ENCODE results near the gene ADCY1. TPM values are rescaled to one million over a fixed set of nuclear protein-coding genes. Genes with fewer than 3 reads are reported as not detected.

Gene ADCY1
- total RNA-seq, 1 experiment from 2014 or later: not detected

DNA sequence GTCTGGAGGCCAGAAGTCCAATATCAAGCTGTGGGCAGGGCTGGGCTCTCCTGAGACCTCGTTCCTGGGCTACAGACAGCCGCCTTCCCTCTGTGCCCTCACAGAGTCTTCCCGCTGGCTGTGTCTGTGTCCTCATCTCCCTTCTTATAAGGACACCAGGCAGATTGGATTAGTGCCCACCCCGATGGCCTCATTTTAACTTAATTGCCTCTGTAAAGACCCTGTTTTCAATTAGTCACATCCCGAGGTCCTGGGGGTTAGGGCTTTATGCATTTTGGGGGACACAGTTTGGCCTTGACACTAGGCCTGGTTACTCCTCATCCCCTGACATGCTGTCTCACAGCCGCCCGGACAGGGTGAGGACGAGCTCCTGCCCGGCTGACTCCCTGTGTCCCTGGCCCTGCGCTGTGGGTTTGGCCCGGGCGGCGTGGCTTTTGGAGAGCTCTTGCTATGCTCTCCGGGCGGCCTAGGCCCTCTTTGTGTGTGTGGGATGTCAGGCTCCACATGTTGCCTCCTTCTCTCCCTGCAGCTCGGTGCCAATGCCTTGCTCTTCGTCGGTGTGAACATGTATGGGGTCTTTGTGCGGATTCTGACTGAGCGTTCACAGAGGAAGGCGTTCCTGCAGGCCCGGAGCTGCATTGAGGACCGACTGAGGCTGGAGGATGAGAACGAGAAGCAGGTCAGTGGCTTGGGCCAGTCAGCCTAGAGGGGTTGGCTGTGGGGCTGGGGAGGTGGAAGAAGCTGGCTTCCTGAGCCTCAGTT lies 18.2 kb downstream of the ADCY1 start:
- no TSS peak for BruUV-seq (replicated peaks)
- Histone ChIP-seq H3F3A (ENCODE audit: insufficient read depth, low read depth) (no peaks in the 10 kb centered on the region), H3K27me3 (ENCODE audit: insufficient read depth, low read depth) (peaks cover 99% of the 10 kb centered on the region), H3K27ac (no peak overlapping the region), H3K4me2 (no peak overlapping the region), H2AFZ (no peak overlapping the region), H3K36me3 (ENCODE audit: low read depth) (no peaks in the 10 kb centered on the region), H3K4me3 (no peak overlapping the region), H3K9me2 (ENCODE audit: insufficient read depth) (no peaks in the 10 kb centered on the region), H4K20me1 (ENCODE audit: insufficient read depth) (0 out of 2 replicates have a peak, but pooled peaks cover 3% of the 10 kb centered on the region), H3K9me3 (ENCODE audit: insufficient read depth, low read depth) (no peaks in the 10 kb centered on the region), H3K79me2 (ENCODE audit: low read depth) (no peaks in the 10 kb centered on the region), H3K4me1 (replicated peaks; ENCODE audit: insufficient read depth) (no peaks in the 10 kb centered on the region)
- TF ChIP-seq CTCF (conservative IDR thresholded peaks at IDR 0.05) (no peak), EZH2 (IDR thresholded peaks at IDR 0.05; ENCODE audit: low read depth) (no peak)
- CTCF ChIA-PET: no interaction called here
- intact Hi-C loops (cut with micrococcal nuclease; ENCODE audit: unreplicated experiment): no loop called here
- POLR2A ChIA-PET (ENCODE audit: unreplicated experiment): no interaction called here
- no peak for DNase-seq

GRCh38 chr7:45593121-45593541 lies 19.0 kb downstream of the ADCY1 start:
- CTCF ChIA-PET: no interaction called here
- no peaks in the 10 kb centered on the region for H3K4me1 ChIP-seq (replicated peaks; ENCODE audit: insufficient read depth)
- peaks cover 100% of the 10 kb centered on the region for H3K27me3 ChIP-seq (ENCODE audit: insufficient read depth, low read depth)
- H3K27ac ChIP-seq: no peak overlapping the region
- H3K79me2 ChIP-seq (ENCODE audit: low read depth): no peaks in the 10 kb centered on the region
- H3K36me3 ChIP-seq (ENCODE audit: low read depth): no peaks in the 10 kb centered on the region
- H3K9me2 ChIP-seq (ENCODE audit: insufficient read depth): no peaks in the 10 kb centered on the region
- H3K4me2 ChIP-seq: no peak overlapping the region
- POLR2A ChIA-PET (ENCODE audit: unreplicated experiment): no interaction called here
- BruUV-seq (replicated peaks): no TSS peak
- no peak for DNase-seq
- intact Hi-C loops (cut with micrococcal nuclease; ENCODE audit: unreplicated experiment): no loop called here
- H3K9me3 ChIP-seq (ENCODE audit: insufficient read depth, low read depth): no peaks in the 10 kb centered on the region
- H3K4me3 ChIP-seq: no peak overlapping the region
- H3F3A ChIP-seq (ENCODE audit: insufficient read depth, low read depth): no peaks in the 10 kb centered on the region
- TF ChIP-seq CTCF (conservative IDR thresholded peaks at IDR 0.05): no peak
- TF ChIP-seq EZH2 (IDR thresholded peaks at IDR 0.05; ENCODE audit: low read depth): no peak
- no peak overlapping the region for H2AFZ ChIP-seq
- 0 out of 2 replicates have a peak, but pooled peaks cover 3% of the 10 kb centered on the region for H4K20me1 ChIP-seq (ENCODE audit: insufficient read depth)

- Histone ChIP-seq H3K27me3 (ENCODE audit: insufficient read depth, low read depth) (peaks cover 100% of the 10 kb centered on the region), H3K9me3 (ENCODE audit: insufficient read depth, low read depth) (no peaks in the 10 kb centered on the region), H3F3A (ENCODE audit: insufficient read depth, low read depth) (no peaks in the 10 kb centered on the region), H3K79me2 (ENCODE audit: low read depth) (no peaks in the 10 kb centered on the region), H3K4me3 (no peak overlapping the region), H4K20me1 (ENCODE audit: insufficient read depth) (0 out of 2 replicates have a peak, but pooled peaks cover 3% of the 10 kb centered on the region), H2AFZ (no peak overlapping the region), H3K9me2 (ENCODE audit: insufficient read depth) (no peaks in the 10 kb centered on the region), H3K36me3 (ENCODE audit: low read depth) (no peaks in the 10 kb centered on the region), H3K27ac (no peak overlapping the region), H3K4me2 (no peak overlapping the region), H3K4me1 (replicated peaks; ENCODE audit: insufficient read depth) (no peaks in the 10 kb centered on the region)
- DNase-seq: no peak
- POLR2A ChIA-PET (ENCODE audit: unreplicated experiment): no interaction called here
- CTCF ChIA-PET: no interaction called here
- no TSS peak for BruUV-seq (replicated peaks)
- intact Hi-C loops (cut with micrococcal nuclease; ENCODE audit: unreplicated experiment): no loop called here
- TF ChIP-seq EZH2 (IDR thresholded peaks at IDR 0.05; ENCODE audit: low read depth) (no peak), CTCF (conservative IDR thresholded peaks at IDR 0.05) (no peak)
Measured at GRCh38 chr7:45593877-45594276, 19.7 kb downstream of the ADCY1 start.
